HG03457 (cell line): ENCODE results near the gene PADI3.

Source experiments
- ATAC-seq: cut with Tn5 transposase; IDR thresholded peaks from one replicate; pipeline ENCODE4 v1.9.1; 2021; ENCODE audit warnings: moderate number of reproducible peaks; ENCODE audit not compliant: unreplicated experiment

PADI3 gene

DNA sequence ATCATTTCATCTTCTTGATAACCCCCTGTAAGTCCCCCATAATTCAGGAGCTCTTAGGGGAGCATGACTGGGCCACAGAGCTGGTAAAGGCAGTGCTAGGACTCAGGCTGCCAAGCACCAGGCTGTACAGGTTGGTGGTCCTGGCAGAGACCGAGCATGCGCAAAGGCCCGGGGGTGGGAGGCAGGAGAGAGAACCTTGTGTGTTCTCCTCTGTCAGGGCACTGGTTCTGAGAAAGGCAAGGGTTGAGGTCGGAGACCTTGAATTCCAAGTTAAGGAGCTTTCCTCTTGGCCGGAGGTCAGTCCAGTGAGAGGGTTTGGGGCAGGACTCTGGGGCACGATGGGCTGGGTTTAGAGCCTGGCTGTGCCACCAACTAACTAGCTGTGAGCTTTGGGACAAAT is 23.2 kb downstream of the PADI3 start:
- ATAC-seq = no peak

GRCh38 chr1:17272646-17273045 is 23.7 kb downstream of the PADI3 start:
- no peak for ATAC-seq

DNA sequence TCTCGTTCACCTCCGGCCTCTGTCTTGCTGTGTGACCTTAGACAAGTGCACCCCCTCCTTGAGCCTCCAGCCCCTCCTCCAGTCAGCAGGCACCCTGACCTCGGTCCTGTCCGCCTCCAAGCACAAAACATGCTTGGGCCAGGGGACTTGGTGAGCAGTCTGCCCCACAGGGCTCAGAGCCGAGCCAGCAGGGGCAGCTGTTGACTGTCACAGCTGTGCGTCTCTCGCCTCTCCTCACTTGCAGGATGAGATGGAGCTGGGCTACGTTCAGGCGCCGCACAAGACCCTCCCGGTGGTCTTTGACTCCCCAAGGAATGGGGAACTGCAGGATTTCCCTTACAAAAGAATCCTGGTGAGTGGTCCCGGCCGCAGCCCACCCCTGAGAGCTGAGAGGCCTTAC is 24.2 kb downstream of the PADI3 start:
- no peak for ATAC-seq

DNA sequence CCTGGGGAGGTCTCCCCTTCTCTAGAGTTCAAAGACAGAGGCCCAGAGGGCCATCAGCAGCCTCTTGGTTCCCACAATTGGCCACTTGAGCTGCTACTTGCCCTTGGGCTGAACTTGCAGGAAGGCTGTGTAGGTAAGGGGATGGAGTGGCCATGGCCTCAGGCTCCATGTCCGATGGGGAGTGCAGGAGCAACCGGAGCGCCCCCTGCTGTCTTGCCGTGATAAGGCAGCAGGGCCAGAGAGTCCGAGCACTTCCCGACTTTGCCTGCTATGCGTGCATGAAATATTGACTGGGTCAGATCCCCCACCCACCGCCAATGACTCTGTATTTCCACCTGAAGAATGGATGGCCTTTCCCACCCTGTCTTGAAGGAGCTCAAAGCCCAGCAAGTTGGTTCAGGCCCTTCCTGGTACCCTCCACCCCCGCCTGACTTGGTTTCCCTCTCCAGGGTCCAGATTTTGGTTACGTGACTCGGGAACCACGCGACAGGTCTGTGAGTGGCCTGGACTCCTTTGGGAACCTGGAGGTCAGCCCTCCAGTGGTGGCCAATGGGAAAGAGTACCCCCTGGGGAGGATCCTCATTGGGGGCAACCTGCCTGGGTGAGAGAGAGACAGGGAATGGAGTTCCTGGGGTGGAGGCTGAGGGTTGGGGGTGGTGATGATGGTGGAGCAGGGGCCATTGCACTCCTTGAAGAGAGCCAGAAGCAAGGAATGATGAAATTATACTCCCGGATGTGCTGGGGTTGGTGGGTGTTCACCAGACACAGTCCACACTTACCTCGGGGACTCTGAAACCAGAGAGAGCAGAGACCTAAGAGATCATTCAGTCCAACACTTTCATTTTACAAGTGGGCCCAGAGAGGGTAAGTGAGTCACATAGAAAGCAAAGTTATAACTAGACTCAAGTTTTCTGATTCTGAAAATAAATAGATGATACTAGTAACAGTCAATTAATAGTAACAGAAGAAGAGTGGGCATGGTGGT is 25.6 kb downstream of the PADI3 start:
- no peak for ATAC-seq

- ATAC-seq = no peak
Measured at GRCh38 chr1:17276568-17276967, 27.7 kb downstream of the PADI3 start.

DNA sequence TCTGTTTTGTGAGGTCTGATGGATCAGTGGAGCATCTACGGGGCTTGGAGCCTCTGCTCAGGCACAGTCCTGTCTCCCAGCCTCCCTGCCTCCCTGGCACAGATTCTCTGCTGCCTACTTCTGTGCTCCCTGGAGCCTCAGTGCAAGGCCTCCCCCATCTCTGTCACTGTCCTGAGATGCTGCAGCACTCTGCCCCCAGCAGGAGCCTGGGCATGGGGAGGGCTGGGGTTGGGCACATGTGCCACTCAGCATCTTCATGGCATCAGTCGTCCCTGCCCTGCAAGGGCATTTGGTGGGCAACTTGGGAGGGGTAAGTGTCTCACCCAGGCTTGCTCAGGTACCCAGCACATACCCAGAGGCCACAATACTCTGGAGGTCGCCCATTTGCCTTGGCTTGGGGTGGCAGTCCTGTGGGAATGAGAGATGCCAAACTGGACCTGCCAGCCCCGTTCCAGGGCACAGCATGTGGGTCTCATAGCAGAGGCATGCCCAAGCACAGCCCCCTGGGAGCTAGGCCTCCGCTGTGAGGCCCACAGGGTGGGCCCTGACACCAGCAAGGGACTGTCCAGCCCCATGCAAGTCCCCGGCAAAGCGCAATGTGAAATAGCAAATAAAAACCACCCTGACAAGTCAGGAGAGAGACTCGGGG is 28.7 kb downstream of the PADI3 start:
- ATAC-seq = no peak

DNA sequence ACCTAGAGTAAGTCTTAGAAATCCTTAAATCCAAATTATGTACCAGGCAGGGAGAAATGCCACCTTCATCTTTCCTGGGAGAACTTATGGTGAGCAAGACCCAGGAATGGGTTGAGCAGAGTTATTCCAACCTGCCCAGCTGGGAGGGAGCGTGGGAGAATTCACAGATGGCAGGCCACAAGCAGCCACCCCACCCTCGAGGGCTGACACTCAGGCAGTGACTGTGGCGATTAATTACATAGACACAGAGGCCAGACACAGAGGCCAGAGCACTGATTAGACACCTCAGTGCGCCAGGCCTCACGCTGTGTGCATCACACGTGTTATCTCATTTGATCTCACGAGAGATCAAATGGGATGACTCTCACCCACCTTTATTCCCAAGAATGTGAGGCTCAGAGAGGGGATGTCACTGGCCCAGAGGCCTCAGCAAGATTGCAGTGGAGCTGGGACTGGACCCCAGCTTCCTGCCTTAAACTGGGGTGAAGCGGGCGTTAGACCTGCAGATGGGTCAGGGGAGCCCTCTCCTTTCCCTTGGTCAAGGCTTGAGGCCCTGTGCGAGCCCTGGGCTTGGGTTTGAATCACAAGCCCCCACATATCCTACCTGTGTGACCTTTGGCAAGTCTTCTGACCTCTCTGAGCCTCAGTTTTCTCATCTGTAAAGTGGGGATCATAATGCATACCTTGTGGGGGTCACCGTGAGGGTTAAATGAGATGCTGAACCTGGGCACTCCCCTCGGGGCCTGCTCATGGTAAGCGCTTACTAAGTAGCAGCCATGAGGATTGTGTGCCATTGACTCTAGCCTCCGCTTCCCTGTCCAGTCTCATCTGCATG is 30.3 kb downstream of the PADI3 start:
- no peak for ATAC-seq

DNA sequence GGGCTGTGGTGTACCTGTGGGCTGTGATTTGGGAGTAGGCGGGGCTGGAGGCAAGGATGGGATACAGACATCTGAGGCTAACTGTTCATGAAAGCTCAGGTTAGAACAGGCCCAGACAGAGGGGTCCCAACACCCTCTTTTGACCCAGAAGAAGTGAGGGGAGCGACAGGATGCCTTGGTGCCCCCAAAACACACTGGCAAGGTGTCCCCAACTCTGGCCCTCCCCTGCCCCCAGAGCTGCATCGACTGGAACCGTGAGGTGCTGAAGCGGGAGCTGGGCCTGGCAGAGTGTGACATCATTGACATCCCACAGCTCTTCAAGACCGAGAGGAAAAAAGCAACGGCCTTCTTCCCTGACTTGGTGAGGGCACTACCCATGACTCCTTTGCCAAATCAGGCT is 31.5 kb downstream of the PADI3 start:
- ATAC-seq = no peak

DNA sequence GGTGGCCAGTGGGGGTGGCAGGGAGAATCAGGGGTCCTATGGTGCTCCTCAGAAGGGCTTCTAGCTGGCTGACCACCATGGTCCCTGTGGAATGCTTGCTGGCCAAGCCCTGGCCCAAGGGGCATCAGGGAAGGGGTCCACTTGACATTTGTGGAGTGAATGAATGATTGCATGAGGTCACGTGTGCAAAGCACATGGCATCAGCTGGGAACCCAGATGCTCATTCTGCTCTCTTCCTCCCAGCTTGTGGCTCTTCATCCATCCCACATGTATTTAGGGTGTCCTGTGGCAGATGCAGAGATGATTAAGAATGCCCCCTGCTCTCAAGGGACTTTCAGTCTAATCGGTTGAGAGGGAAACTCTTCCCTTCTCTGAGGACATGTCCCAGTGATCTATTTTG is 32.0 kb downstream of the PADI3 start:
- ATAC-seq = no peak

- ATAC-seq = no peak
Measured at GRCh38 chr1:17281775-17282181, 32.9 kb downstream of the PADI3 start.

DNA sequence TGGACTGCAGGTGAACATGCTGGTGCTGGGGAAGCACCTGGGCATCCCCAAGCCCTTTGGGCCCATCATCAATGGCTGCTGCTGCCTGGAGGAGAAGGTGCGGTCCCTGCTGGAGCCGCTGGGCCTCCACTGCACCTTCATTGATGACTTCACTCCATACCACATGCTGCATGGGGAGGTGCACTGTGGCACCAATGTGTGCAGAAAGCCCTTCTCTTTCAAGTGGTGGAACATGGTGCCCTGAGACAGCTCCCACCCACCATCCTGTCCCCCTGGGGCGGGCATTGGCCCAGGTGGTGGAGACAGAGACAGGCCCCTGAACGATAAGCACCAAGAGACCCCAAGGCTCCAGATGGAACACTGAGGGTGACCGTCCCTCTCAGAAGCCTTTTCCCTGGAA is 33.9 kb downstream of the PADI3 start:
- no peak for ATAC-seq

DNA sequence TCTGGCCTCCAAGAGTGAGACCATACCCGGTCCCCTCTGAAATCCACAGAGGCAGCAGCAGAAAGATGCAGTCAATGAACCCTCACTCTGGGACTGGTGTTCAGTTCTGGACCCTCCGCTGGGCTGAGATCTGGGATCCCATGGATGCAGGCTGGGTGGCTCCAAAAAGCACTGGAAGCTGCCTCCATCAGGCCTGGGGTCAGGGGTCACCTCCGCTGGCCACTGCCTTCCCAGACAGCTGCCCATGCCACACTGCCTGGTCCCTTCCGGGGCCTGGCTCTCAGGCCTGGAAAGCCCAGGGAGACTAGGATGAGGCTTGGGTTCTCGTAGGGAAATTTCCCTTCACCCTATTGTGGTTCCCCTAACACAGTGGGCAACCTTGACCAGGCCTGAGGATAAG is 37.7 kb downstream of the PADI3 start:
- ATAC-seq = no peak

DNA sequence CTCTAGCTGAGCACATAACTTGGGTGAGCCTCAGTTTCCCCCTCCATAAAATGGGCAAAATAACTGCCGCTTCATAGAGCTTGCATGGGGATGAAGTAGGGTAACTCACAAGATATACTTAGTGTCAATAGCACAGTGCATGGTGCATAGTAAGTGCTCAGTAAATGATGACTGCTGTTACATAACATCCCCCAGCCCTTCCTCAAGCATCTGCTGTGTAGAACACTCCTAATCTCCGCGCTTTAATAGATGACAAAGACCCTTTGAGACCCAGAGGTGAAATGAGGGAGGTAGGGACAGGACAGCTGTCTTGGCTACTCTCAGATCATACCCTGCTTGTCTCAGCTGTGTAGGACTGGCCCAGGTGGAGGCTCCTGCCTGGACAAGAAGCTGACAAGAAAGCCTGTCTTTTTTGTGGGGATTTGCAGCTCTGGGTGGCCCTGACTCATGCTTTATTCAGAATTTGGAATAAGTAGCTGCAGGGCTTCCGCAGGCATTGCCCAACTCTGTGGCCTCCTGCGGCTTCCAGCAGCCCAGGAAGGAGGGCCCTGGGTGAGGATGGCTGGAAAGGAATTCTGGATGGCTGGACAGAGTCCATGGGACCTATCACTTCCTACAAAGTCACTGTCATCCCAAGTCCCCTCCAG is 38.4 kb downstream of the PADI3 start:
- no peak for ATAC-seq

DNA sequence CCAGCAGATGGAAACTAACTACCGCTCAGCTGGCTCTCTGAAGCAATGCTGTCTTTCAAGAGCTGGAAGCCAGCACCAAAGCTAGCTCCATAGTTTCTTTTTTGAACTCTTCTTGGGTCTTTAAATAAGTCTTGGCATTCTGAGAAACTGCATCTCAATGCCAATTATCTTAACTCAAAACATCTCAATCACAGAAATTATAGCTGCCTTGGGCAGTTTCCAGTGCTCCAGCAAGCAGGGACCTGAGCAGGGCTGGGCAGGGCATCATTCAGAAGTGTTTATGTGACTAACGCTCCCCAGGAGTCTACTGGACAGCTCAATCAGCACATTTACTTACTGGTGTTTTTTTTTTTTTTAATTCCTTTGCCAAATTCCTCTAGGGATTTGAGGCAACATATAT is 40.8 kb downstream of the PADI3 start:
- no peak for ATAC-seq

DNA sequence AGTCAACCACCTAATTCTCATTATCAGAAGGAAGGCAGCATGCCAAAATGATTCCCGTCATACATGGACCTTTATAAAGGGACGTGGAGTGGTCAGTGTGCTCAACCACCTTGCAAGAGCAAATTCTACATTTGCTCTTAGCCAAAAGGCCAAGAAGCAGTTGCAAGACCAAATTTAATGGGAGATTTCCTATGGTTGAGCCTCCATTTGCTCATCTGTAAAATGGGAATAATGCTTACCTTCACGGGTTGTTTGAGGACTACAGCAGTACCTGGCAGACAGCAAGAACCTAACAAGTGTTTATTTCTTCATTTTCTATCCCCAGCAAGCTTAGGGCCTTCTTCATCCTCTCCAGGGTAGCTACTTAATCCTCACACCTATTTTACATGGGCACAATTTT is 41.7 kb downstream of the PADI3 start:
- no peak for ATAC-seq

- ATAC-seq = no peak
Measured at GRCh38 chr1:17292299-17293160, 43.6 kb downstream of the PADI3 start.

- no peak for ATAC-seq
Measured at GRCh38 chr1:17293681-17294425, 45.0 kb downstream of the PADI3 start.

DNA sequence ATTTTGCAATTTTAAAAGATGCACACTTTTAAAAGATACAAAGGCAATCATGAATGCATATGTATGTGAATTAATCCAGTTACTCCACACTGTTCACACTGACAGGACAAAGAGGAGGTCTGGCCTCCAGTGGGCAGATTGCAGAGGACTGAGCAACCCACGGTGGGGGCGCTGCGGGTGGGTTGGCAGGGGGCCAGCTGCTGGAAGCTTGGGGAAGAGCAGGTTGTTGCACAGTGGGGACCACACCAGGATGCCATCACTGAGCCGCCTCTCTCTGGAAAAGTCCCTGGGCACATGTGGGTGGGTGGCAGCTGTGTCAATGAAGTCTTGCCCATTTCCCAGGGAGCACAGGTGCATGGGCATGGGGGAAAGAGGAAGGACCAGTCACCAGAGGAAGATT is 46.4 kb downstream of the PADI3 start:
- ATAC-seq = no peak

DNA sequence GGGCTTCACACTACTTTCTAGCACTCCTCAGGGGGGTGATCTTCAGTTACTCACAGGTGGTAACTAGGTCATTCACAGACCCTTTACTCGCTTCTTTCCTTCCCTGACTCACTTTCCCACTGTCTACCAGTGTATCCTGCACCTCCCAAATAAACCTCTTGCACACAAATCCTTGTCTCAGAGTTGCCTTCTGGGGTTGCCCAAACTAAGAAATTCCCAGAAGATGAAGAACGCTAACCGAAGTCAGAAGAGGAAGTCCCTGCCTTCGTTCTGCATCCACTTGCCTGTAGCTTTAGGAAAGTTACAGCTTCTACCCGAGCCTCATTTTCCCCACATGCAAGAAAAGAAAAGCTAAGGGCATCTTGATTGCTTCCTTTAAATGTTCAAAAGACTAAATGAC is 47.2 kb downstream of the PADI3 start:
- ATAC-seq = no peak
